NCI-H1092 treated with DMSO at 0.1 percent for 48 hours (cell line): ENCODE measurements around the gene GP9.
A peak's percentile ranks its signal among the peaks of the same experiment; 100 is the strongest.

Source experiments
- DNase-seq: peaks from one replicate; lab custom pipeline; 2025; lab: John Stamatoyannopoulos, UW

Gene GP9

GRCh38 chr3:129028866-129029265 lies 31.7 kb upstream of the GP9 start:
- no peak for DNase-seq

- no peak for DNase-seq
These were observed 30.0 kb upstream of the GP9 start for GRCh38 chr3:129030611-129031010.

- no peak for DNase-seq
These were observed 28.9 kb upstream of the GP9 start for GRCh38 chr3:129031476-129032215.

- no peak for DNase-seq
These were observed 27.9 kb upstream of the GP9 start for GRCh38 chr3:129032716-129033115.

DNA sequence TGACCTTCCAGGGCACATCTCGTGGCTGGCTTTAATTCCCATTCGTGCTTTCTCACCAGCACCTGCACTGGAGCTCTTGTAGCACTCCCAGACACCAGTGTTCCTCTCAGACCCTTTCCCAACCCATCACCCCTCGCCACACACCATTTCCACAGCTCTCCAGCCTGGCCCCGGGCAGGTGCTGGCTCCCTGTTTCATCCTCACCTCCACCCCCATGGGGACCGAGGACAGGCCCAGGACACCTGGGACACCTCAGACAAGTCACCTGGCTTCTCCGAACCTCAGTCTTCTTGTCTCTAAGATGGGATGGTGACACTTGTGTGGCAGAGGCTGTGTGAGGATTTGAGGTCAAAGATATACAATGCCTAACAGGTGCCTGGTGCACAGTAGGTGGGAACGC lies 27.4 kb upstream of the GP9 start:
- DNase-seq, result no peak

- no peak for DNase-seq
These were observed 26.8 kb upstream of the GP9 start for GRCh38 chr3:129033633-129034321.

- DNase-seq, result no peak
These were observed 25.9 kb upstream of the GP9 start for GRCh38 chr3:129034642-129035041.

DNA sequence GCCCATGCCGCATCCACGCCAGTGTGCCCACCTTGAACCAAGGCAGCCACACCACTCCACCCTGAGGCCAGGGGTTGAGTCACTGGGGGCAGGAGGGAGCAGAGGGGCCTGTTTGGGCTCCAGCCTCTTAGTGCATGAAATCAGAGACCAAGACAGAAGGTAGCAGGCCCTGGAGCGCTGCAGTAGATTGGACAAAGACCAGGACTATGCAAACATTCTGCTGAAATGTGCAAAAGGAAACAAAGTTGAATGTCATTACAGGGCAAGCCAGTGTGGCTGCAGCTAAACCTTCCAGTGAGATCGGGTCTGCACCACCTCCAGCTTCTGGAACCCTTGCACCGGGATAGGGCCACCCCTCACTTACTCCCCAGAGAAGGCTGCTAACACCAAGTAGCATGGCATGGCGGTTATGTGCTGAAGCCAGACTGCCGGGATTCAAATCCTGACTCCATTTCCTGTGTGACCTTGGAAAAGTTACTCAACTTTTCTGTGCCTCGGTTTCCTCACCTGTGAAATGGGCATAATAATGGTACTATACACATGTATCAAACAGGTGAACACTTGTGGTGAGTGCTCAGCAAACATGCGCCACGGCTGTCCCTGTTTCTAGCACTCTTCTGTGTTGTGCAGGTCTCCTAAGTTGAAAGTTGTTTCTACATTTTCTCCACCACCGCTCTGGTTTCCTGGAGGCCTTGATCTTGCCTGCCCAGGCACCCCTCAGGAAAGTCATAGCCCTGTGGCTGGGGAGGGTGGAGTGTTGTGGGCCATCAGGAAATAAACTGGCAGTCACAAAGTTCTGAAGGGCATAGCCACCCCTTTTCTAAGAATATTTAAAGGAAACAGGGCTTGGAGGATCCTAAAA lies 25.0 kb upstream of the GP9 start:
- DNase-seq, result no peak

DNA sequence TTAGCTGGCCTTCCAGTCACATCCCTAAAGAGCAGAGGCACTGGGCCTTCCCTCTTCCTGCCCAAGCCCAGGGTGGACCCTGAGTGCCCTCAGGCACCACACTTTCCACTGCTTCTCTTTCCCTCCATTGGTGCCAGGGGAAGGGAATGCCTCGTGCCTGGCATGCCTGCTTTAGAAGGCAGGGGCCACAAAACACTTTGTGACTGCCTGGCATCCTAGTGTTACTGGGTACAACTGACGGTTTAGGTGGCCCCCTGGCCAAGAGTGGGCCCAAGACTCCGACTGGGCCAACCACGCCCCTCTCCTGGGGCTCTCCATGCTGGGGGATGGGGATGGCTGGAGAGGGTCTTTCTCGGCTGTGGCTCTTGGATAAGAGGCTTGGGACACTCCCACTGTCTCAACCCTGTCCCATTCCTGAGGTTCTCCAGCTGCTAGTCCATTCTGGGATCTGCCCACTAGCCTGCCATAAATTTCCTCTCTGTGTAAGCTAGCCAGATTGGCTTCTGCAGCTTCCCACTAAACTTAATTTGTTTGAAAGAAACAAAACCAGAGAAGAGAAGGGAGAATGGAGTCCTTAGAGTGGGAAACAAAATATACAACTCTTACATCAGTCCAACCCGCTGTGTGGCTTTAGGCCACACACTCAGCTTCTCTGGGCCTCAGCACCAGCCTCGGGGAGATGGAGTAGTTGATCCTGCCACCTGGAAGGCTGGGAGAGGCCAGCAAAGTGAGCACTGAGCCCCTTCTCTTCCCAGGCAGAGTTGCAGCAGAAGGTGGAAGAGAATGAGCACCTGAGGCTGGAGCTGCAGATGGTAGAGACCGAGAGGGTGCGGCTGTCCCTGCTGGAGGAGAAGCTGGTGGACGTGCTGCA lies 24.1 kb upstream of the GP9 start:
- no peak for DNase-seq

GRCh38 chr3:129037093-129037419 lies 23.5 kb upstream of the GP9 start:
- no peak for DNase-seq

GRCh38 chr3:129038121-129038855 lies 22.3 kb upstream of the GP9 start:
- no peak for DNase-seq

DNA sequence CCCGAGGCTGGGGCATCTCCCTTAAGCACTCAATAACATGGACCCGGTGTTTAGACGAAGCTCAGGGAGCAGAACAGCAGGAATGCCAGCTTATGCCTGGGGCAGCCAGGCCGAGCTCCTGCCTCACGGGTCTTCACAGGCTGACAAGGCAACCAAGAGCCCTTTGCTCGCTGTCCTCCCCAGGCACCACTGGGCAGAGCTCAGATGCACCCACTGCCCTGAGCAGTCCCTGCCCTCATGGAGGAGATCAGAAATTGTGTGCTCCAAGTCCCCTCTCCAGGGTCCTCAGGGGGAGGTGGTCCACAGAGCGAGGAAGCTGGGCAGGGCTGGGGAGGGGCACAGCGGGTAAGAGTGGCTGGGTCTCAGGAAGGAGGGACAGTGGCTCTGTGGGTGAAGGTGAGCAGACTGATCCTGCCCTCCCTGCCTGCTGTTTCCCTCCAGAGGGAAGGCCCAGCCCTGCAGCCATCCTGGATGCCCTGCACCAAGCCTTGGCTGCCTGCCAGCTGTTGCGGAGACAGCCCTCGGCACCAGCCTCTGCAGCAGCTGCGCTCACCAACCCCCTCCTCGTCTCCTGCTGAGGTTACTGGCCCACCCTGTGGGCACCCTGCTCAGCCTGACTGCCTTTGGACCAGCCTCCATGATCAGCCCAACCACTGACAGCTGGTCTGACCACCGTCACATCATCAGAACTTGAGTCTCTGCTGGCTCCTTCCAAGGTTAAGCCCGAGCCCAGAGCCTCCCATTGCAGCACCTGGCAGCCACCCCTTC lies 21.1 kb upstream of the GP9 start:
- DNase-seq, result peak; percentile 84

GRCh38 chr3:129040039-129040336 lies 20.6 kb upstream of the GP9 start:
- no peak for DNase-seq

DNA sequence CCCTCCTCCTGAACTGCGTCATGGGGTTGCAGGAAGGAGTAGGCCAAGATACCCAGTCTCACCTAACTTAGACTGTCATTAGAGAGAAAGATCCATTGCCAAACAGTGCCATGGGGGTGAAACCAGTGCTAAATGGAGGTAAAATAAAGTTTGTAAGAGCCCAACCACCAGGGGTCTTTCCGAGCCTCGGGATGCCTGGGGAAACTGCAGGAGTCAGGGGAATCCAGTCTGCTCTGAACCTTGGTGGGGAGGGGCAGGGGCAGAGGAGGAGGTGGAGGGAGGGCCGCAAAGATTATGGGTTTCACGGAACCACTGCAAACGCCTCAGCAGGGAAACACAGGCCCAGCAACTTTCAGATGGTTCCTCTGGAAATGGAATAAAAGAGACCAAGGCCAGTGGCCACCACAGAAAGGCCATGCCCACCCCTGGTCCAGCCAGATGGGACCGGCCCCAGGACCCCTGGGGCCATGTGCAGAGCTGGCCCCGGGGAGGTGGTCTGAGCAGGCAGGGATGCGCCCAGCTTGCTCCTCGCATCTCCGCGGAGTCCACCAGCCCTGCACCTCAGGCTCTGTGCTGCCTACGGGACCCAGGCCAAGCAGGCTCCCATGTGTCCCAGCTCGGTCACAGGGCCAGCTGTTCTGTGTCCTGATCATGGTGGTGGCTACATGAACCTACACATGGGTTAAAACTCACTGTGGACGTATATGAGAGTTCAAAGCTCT lies 19.8 kb upstream of the GP9 start:
- no peak for DNase-seq

- no peak for DNase-seq
These were observed 14.9 kb upstream of the GP9 start for GRCh38 chr3:129045675-129046036.

DNA sequence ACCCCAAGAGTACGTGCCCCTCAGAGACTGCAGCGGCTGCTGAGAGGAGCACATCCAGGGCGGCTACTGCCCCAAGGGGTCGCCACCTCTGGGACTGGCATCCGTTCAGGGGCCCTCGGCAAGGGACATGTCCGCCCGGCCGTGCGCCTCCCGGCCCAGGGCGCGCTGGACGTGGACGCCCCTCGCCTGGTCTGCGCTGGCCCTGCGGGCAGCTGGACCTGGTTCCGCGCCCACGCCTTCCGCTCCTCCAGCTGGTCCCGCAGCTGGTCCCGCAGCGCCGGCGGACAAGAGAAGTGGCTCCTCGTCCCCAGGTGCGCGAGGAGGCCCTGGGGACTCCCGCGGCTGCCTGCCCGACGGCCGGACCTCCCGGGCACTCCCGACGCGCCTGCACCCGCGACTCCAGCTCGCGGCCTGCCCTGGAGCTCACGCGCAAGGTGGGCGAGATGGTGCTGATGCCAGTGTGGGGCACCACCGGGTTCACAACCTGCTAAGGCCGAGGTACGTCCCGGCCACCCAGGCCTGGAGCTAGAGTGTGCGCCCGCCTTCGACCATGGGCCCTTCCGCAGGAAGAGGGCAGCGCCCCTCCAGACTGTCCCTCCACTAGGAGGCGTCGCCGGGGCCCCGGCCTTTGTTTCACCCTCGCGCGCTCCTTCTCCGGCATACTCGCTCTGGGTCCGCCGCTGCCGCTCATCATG lies 14.4 kb upstream of the GP9 start:
- DNase-seq, result no peak

DNA sequence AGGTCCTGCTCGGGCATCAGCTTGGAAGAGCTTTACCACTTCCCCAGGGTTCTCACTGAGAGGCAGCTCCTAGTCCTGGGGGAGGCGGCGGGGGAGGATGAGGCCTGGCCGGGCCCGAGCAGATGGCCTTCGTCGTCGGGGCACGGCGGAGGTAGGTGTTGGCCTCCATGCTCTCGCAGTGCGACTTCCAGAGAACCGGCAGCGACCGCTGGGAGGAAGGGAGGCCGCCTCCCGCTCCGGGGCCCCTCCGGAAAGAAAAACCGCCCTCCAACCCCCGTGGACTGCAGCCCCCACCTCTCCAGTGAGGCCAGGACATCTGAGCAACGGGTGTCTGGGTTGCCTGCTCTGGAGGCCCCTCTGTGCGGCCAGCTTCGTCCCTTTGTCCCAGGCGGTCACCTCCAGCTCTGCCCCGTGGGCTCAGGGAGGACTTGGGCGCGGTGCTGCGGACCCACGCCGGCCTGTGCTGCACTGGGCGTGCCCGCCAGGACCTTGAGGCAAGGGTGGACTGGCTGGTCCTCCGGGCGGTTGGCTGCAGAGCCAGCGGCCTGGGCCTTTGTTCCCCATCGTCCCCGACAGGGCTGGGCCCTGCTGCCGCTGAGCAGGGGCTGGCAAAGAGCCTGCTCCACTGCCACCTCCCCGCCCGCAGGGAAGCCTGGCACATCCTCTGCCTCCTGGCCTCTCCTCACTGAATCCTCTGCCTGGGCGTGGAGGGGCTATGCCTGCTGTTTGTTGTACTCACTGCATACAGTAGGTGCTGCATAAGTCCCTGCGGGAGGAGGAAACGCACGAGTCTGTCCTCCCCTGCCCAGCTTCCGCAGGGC lies 13.6 kb upstream of the GP9 start:
- DNase-seq, result no peak

GRCh38 chr3:129047553-129047839 lies 13.1 kb upstream of the GP9 start:
- no peak for DNase-seq
